HCT116 (cell line): ENCODE data around the gene ARMH4. TPM values are rescaled to one million over a fixed set of nuclear protein-coding genes. Genes with fewer than 3 reads are reported as not detected.

Source experiments
- ATAC-seq: fragments of 200-7000 bp; cut with Tn5 transposase; 2 replicates; pipeline ENCODE4 v1.9.1; 2020; ENCODE audit warnings: mild to moderate bottlenecking, moderate library complexity
- BruUV-seq: library from RNA; stranded (reverse); fragments of 400-500 nt; replicated peaks from 2 replicates; lab custom pipeline; 2021; lab: Mats Ljungman, UMichigan
- CTCF ChIA-PET: fragments of 300-600 bp; sonication (Branson Sonifier 250); formaldehyde crosslinking; loops from one replicate; lab custom pipeline; 2021; ENCODE audit warnings: antibody characterized with exemption; lab: Charles Lee
- POLR2A ChIA-PET: fragments of 300-600, 350-600 bp; sonication (Branson Sonifier 250); formaldehyde crosslinking; loops from one replicate; lab custom pipeline; 2021; ENCODE audit warnings: antibody characterized with exemption; lab: Charles Lee
- RAD21 ChIA-PET, 2 experiments: fragments of 300-600 bp; sonication (Branson Sonifier 250); formaldehyde crosslinking; loops; one replicate each; lab custom pipeline; 2023; ENCODE audit warnings: low total read pairs in 2 of 2; ENCODE audit not compliant: uncharacterized antibody in 2 of 2, unreplicated experiment in 2 of 2, low non-redundant PET in 1 of 2; lab: Charles Lee
- DNase-seq: peaks from one replicate; pipeline ENCODE4 v3.0.0-alpha.2; 2010; ENCODE audit warnings: low read depth, low spot score
- H2AFZ ChIP-seq: fragments of 200-600 bp; shearing (Covaris generic), sonication (generic); 2 replicates; pipeline ENCODE4 v1.6.1; 2017; ENCODE audit warnings: low read depth, mixed run types, mixed read lengths, antibody characterized with exemption, low read length; ENCODE audit not compliant: poor library complexity, severe bottlenecking
- H3K27ac ChIP-seq: 2 replicates; pipeline ENCODE4 v1.5.1; 2012; ENCODE audit warnings: low read depth, low read length
- H3K27me3 ChIP-seq: fragments of 200-600 bp; sonication (generic); 2 replicates; pipeline ENCODE4 v1.6.1; 2016; ENCODE audit warnings: mixed run types, low read length, mixed read lengths; ENCODE audit not compliant: insufficient read depth
- H3K36me3 ChIP-seq, 2 experiments: fragments of 200-500 bp in 1 of 2; fragments of 200-600 bp in 1 of 2; sonication (Bioruptor generic) in 1 of 2; sonication (generic) in 1 of 2; 2 replicates each; pipeline versions ENCODE4 v1.5.1 to v1.6.1; 2014 to 2016; ENCODE audit warnings: low read length in 2 of 2, inconsistent platforms in 1 of 2, mixed read lengths in 1 of 2, mixed run types in 1 of 2; ENCODE audit not compliant: insufficient read depth in 2 of 2, control insufficient read depth in 1 of 2
- H3K4me1 ChIP-seq, 2 experiments: fragments of 200-600 bp in 1 of 2; sonication (generic) in 1 of 2; 2 replicates each; pipeline versions ENCODE4 v1.5.1 to v1.6.1; 2012 to 2017; ENCODE audit warnings: low read length in 2 of 2, inconsistent platforms in 1 of 2, mild to moderate bottlenecking in 1 of 2, mixed read lengths in 1 of 2, mixed run types in 1 of 2, moderate library complexity in 1 of 2; ENCODE audit not compliant: insufficient read depth in 2 of 2, control insufficient read depth in 1 of 2
- H3K4me2 ChIP-seq: fragments of 200-600 bp; sonication (generic); 2 replicates; pipeline ENCODE4 v1.6.1; 2017; ENCODE audit warnings: mixed run types, low read length, mixed read lengths
- H3K4me3 ChIP-seq, 2 experiments: fragments of 200-600 bp in 1 of 2; sonication (generic) in 1 of 2; replicated peaks in 1 of 2; 2 replicates each; pipeline ENCODE4 v1.5.1; 2011 to 2016; ENCODE audit warnings: low read length in 2 of 2, control low read depth in 1 of 2, low read depth in 1 of 2, mild to moderate bottlenecking in 1 of 2, mixed read lengths in 1 of 2, mixed run types in 1 of 2
- H3K79me2 ChIP-seq: fragments of 200-600 bp; sonication (generic); 2 replicates; pipeline ENCODE4 v1.6.1; 2017; ENCODE audit warnings: mild to moderate bottlenecking, mixed run types, low read length, moderate library complexity, mixed read lengths; ENCODE audit not compliant: insufficient read depth
- H3K9ac ChIP-seq: fragments of 200-600 bp; sonication (generic); 2 replicates; pipeline ENCODE4 v1.6.1; 2016; ENCODE audit warnings: low read length, mixed read lengths
- H3K9me2 ChIP-seq: fragments of 200-600 bp; sonication (generic), shearing (Covaris generic); 2 replicates; pipeline ENCODE4 v1.6.1; 2017; ENCODE audit warnings: mixed run types, mild to moderate bottlenecking, moderate library complexity; ENCODE audit not compliant: insufficient read depth
- H3K9me3 ChIP-seq, 2 experiments: fragments of 200-500 bp in 1 of 2; fragments of 200-600 bp in 1 of 2; sonication (Bioruptor generic) in 1 of 2; sonication (generic) in 1 of 2; 2 replicates each; pipeline ENCODE4 v1.6.1; 2014 to 2017; ENCODE audit warnings: low read length in 2 of 2, mixed read lengths in 2 of 2, inconsistent platforms in 1 of 2, low read depth in 1 of 2, mild to moderate bottlenecking in 1 of 2, mixed run types in 1 of 2, moderate library complexity in 1 of 2; ENCODE audit not compliant: control insufficient read depth in 1 of 2, insufficient read depth in 1 of 2
- H4K20me1 ChIP-seq: fragments of 200-600 bp; sonication (generic), shearing (Covaris generic); 2 replicates; pipeline ENCODE4 v1.6.1; 2017; ENCODE audit warnings: mixed run types, mild to moderate bottlenecking, moderate library complexity; ENCODE audit not compliant: insufficient read depth
- FOSL1 ChIP-seq: IDR thresholded peaks from 2 replicates; pipeline ENCODE4 v1.6.1; 2012; ENCODE audit warnings: low read depth
- MAX ChIP-seq: IDR thresholded peaks from 2 replicates; pipeline ENCODE4 v1.6.1; 2012
- RAD21 ChIP-seq: IDR thresholded peaks from 2 replicates; pipeline ENCODE4 v1.6.1; 2012; ENCODE audit warnings: low read depth, mild to moderate bottlenecking
- SP1 ChIP-seq: IDR thresholded peaks from 2 replicates; pipeline ENCODE4 v1.6.1; 2012; ENCODE audit warnings: low read depth
- SRF ChIP-seq: IDR thresholded peaks from 2 replicates; pipeline ENCODE4 v1.6.1; 2012; ENCODE audit warnings: low read depth
- YY1 ChIP-seq: IDR thresholded peaks from 2 replicates; pipeline ENCODE4 v1.6.1; 2011; ENCODE audit warnings: low read length, low read depth, moderate library complexity, mild to moderate bottlenecking; ENCODE audit not compliant: insufficient replicate concordance; ENCODE audit errors: extremely low read depth
- ZFX ChIP-seq: fragments of 450-650 bp; IDR thresholded peaks from 2 replicates; pipeline ENCODE4 v1.6.1; 2017
- ZNF274 ChIP-seq: fragments of 200-500 bp; sonication (Bioruptor generic); IDR thresholded peaks from 2 replicates; pipeline ENCODE4 v1.6.1; 2014; ENCODE audit warnings: mild to moderate bottlenecking, low read depth, low read length, inconsistent platforms
- intact Hi-C: fragments of 100-400 bp; cut with micrococcal nuclease; formaldehyde crosslinking; loops from 2 replicates; pipeline ENCODE4 v1.10.0; 2022
- total RNA-seq: library from RNA; stranded (reverse); gene quantifications from one replicate; pipeline ENCODE4 v1.2.1, GENCODE V29; 2021; ENCODE audit not compliant: unreplicated experiment

Gene ARMH4
- total RNA-seq, 1 experiment from 2014 or later = 1.7 TPM

GRCh38 chr14:58189176-58189575 is 37.2 kb upstream of the ARMH4 start:
- Histone ChIP-seq H3K36me3 (no peaks in the 10 kb centered on the region), H3K79me2 (no peaks in the 10 kb centered on the region), H3K4me2 (no peak overlapping the region), H3K9me2 (no peaks in the 10 kb centered on the region), H3K4me1 (no peaks in the 10 kb centered on the region), H3K27me3 (no peaks in the 10 kb centered on the region), H2AFZ (no peak overlapping the region), H3K9me3 (no peaks in the 10 kb centered on the region), H3K9ac (no peak overlapping the region), H3K27ac (no peak overlapping the region), H3K4me3 (no peak overlapping the region), H4K20me1 (no peaks in the 10 kb centered on the region)
- no peak for DNase-seq
- no TSS peak for BruUV-seq
- ChIA-PET CTCF (no interaction called here), RAD21 (no interaction called here), POLR2A (no interaction called here)
- no peak for ATAC-seq
- TF ChIP-seq ZFX (no peak), RAD21 (no peak), SRF (no peak), ZNF274 (no peak), YY1 (no peak)
- intact Hi-C loops = no loop called here

- ATAC-seq (no peak), DNase-seq (no peak)
- H3K9ac ChIP-seq = no peak overlapping the region
- no peaks in the 10 kb centered on the region for H3K9me2 ChIP-seq
- H3K9me3 ChIP-seq = no peaks in the 10 kb centered on the region
- no peaks in the 10 kb centered on the region for H3K27me3 ChIP-seq
- intact Hi-C loops = no loop called here
- no peak overlapping the region for H3K4me2 ChIP-seq
- ChIA-PET RAD21 (no interaction called here), CTCF (no interaction called here), POLR2A (no interaction called here)
- no peaks in the 10 kb centered on the region for H4K20me1 ChIP-seq
- H2AFZ ChIP-seq = no peak overlapping the region
- H3K4me3 ChIP-seq = no peak overlapping the region
- no peaks in the 10 kb centered on the region for H3K79me2 ChIP-seq
- no peaks in the 10 kb centered on the region for H3K36me3 ChIP-seq
- H3K4me1 ChIP-seq = no peaks in the 10 kb centered on the region
- no TSS peak for BruUV-seq
- H3K27ac ChIP-seq = no peak overlapping the region
- TF ChIP-seq YY1 = no peak
- no peak for TF ChIP-seq MAX
- TF ChIP-seq SP1 = no peak
- TF ChIP-seq FOSL1 = no peak
Observed at GRCh38 chr14:58177125-58177524, 25.1 kb upstream of the ARMH4 start.
